Measurements from ENCODE around the gene DCTD.
A peak's percentile ranks its signal among the peaks of the same experiment; 100 is the strongest.

The DCTD gene

DNA sequence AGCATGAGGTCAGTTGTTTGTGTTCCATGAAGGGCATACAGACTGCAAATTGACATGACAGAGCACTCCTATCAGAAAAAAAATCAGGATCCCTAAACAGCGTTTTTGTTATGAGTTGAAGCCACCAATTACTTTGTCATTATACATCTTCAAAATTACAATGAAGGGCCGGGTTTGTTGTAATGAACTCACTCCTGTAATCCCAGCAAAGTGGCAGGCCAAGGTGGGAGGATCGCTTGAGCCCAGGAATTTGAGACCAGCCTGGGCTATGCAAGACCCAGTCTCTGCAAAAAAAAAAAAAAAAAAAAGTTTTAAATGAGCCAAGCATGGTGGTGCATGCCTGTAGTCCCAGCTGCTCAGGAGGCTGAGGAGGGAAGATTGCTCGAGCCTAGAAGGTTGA is 3.5 kb upstream of the DCTD start:
- TF ChIP-seq, protein P1, sequence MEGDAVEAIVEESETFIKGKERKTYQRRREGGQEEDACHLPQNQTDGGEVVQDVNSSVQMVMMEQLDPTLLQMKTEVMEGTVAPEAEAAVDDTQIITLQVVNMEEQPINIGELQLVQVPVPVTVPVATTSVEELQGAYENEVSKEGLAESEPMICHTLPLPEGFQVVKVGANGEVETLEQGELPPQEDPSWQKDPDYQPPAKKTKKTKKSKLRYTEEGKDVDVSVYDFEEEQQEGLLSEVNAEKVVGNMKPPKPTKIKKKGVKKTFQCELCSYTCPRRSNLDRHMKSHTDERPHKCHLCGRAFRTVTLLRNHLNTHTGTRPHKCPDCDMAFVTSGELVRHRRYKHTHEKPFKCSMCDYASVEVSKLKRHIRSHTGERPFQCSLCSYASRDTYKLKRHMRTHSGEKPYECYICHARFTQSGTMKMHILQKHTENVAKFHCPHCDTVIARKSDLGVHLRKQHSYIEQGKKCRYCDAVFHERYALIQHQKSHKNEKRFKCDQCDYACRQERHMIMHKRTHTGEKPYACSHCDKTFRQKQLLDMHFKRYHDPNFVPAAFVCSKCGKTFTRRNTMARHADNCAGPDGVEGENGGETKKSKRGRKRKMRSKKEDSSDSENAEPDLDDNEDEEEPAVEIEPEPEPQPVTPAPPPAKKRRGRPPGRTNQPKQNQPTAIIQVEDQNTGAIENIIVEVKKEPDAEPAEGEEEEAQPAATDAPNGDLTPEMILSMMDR (conservative IDR thresholded peaks at IDR 0.05) = no peak
- TF ChIP-seq ZFX (IDR thresholded peaks at IDR 0.05) = no peak
- H3K27ac ChIP-seq = no peak overlapping the region

DNA sequence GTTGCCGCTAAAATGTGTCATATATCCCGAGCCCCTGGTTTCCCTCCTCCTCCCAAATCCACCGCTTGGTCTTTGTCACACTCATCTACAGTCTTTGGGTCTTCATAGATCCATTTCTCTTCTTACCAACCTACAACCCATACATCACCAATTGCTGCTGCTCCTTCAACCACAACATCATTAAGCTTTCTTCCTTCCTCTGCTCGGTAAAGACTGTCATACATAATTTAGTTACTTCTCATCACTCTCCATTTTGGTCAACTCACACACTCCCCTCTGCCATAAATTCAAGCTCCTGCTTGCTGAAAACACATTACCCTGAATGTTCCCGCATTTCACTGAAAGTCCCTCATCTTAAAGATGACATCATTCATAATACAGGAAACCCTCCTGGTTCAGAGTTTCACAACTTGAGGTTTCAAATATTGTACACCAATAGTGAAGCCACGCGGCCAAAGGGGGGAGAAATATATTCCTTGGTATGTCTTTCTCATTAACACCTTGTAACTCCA is 1.7 kb upstream of the DCTD start:
- no peak overlapping the region for H3K27ac ChIP-seq
- no peak for TF ChIP-seq ZFX (IDR thresholded peaks at IDR 0.05)
- TF ChIP-seq, protein P1 (conservative IDR thresholded peaks at IDR 0.05) = no peak

DNA sequence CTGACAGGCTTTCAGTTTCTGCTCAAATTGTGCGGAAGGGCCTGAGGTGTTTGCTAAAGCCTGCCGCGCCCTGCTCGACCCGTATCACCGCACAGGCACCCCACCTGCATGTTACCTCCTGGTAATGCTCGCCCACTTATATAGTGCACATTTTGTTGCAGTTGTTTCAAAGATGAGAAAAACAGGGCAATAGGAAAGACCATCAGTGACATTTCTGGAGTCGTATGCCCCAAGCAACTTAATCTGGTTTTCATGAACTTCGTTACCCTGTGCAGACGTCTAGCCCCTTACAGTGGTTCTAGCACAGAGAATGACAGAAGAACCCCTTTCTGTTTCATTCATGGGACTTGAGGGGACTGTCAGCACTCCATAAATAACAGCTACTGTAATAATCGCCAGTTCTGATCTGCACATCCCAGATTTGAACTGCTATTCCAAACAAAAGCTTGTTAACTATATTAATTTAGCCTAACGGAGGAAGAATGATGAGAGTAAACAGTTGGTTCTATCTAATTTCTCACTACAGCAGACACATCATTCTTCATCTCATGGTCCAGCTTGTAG is 940 bp upstream of the DCTD start:
- peak overlapping the region; percentile 82 for H3K27ac ChIP-seq
- TF ChIP-seq, protein P1 (conservative IDR thresholded peaks at IDR 0.05) = peak; percentile 30
- TF ChIP-seq ZFX (IDR thresholded peaks at IDR 0.05) = no peak

DNA sequence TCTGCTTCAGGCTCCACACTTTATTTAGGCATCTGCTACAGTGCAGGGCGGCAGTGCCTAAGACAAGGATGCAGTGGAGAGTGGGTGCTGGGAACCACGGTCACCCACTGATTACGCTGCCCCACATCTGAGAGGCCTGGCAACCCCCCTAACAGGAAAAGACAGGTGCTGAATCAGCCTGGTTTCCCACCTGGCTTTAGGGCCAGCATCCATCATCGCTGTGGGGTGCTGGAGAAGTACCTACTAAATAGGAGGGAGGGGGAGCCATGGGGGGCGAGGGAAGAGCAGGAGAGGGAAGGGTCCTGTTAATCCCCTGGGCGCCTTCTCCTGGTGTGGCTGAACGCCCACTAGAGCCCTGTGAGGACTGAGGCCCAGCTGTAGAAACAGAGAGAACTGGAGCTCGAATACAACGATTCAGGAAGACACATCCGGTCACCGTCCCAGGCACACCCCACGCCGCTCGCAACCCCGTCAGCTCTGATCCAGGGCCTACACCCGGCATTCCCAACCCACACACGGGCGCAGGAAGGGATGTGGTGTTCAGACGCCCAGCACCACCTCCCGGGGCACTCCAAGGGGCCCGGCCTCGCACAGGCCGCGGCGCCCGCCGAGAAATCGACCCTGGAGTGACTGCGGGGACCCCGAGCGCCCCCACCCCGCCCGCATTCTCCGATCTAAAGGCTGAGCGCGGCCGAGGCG is 554 bp downstream of the DCTD start:
- peak overlapping the region; percentile 82 for H3K27ac ChIP-seq
- TF ChIP-seq, protein P1 (conservative IDR thresholded peaks at IDR 0.05) = no peak
- peak; percentile 88; the same call in 1 of the 2 replicates for TF ChIP-seq ZFX (IDR thresholded peaks at IDR 0.05)

DNA sequence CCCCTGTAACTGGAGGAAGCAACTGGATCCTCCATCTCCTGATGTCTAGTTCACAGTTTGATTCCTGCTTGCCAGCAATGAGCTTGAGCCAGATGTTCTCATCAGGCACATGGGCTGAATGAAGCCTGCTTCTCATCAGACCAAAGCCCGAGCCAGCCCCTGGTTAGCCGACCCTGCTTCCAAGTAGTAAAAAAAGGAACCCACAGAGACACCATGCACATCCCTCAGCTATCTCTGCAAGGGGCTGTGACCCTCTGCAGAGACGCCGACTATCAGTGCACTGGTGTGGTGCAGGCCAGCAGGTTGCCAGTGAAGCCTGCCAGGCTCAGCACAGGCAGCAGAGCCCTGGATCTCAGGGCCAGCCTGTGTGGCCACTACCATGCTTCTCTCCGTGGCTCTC is 2.8 kb downstream of the DCTD start:
- H3K27ac ChIP-seq = no peak overlapping the region
- TF ChIP-seq, protein P1 (conservative IDR thresholded peaks at IDR 0.05) = no peak

DNA sequence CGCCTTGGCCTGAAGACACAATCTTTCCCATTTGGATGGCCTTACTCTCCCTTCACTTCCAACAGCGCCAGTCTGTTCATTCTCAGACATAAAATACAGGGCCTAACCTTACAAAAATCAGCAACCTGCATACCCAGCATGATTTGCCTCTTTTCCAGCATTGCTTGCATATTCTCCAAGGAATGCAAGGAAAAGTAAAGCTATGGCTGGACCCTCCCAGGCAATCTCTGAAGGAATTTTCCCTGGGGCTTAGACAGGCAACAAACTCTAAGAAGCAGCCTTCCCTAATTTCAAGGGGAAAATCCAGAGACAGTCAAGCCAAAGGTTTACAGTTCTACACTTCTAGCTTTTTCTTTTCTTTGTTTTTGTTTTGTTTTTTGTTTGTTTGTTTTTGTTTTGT is 3.6 kb downstream of the DCTD start:
- no peak overlapping the region for H3K27ac ChIP-seq
- TF ChIP-seq, protein P1 (conservative IDR thresholded peaks at IDR 0.05) = no peak
- no peak for TF ChIP-seq ZFX (IDR thresholded peaks at IDR 0.05)

DNA sequence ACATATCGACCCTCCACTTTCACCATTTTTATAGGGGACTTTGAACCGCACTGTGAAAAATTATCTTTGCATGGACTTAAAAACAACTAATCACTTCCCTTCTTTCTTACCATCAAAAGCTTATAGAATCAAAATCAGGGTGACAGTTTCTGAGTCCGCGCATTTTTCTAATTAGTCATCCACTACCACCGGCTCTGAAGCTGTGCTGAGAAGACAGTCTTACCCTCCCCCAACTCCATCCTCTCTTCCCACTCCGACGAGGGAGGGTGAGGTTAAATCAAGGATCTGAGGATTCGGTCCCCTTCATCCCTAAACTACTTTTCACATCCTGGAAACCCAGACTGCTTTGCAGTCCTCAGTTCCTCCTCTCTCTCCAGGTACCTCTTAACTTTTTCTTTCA is 4.2 kb downstream of the DCTD start:
- H3K27ac ChIP-seq = no peak overlapping the region
- no peak for TF ChIP-seq ZFX (IDR thresholded peaks at IDR 0.05)
- TF ChIP-seq, protein P1 (conservative IDR thresholded peaks at IDR 0.05) = no peak

Data from C4-2B (cell line).